Osteocyte (in vitro differentiated cells): ENCODE results near the gene ERICH3. TPM values are rescaled to one million over a fixed set of nuclear protein-coding genes. Genes with fewer than 3 reads are reported as not detected.

Experiments used
- DNase-seq: peaks from one replicate; pipeline ENCODE4 v3.0.0; 2021; ENCODE audit warnings: mixed read lengths; ENCODE audit not compliant: unreplicated experiment; ENCODE audit errors: extremely low spot score
- H3K27ac Mint-ChIP-seq: one replicate; pipeline ENCODE4 v1.8.0; 2021; ENCODE audit warnings: mild to moderate bottlenecking, mixed read lengths; ENCODE audit not compliant: unreplicated experiment
- H3K27me3 Mint-ChIP-seq: one replicate; pipeline ENCODE4 v1.8.0; 2021; ENCODE audit warnings: mixed read lengths; ENCODE audit not compliant: unreplicated experiment
- H3K36me3 Mint-ChIP-seq: one replicate; pipeline ENCODE4 v1.8.0; 2021; ENCODE audit warnings: mixed read lengths; ENCODE audit not compliant: unreplicated experiment
- H3K4me1 Mint-ChIP-seq: one replicate; pipeline ENCODE4 v1.8.0; 2021; ENCODE audit warnings: mixed read lengths; ENCODE audit not compliant: unreplicated experiment
- H3K4me3 Mint-ChIP-seq: one replicate; pipeline ENCODE4 v1.8.0; 2021; ENCODE audit warnings: mild to moderate bottlenecking, moderate library complexity, mixed read lengths; ENCODE audit not compliant: unreplicated experiment
- H3K9me3 Mint-ChIP-seq: one replicate; pipeline ENCODE4 v1.8.0; 2021; ENCODE audit warnings: mixed read lengths; ENCODE audit not compliant: unreplicated experiment
- CTCF ChIP-seq: fragments of 200-600 bp; sonication (generic); IDR thresholded peaks from 2 replicates; pipeline ENCODE4 v1.5.0; 2021; ENCODE audit warnings: antibody characterized with exemption, mild to moderate bottlenecking, moderate library complexity
- total RNA-seq: library from RNA; stranded (reverse); gene quantifications from 2 replicates; pipeline ENCODE4 v1.2.1, GENCODE V29; 2021

The ERICH3 gene
- total RNA-seq, 1 donor from 2014 or later: not detected

- H3K4me1 Mint-ChIP-seq: no peaks in the 10 kb centered on the region
- no peak overlapping the region for H3K4me3 Mint-ChIP-seq
- H3K36me3 Mint-ChIP-seq: no peaks in the 10 kb centered on the region
- no peaks in the 10 kb centered on the region for H3K27me3 Mint-ChIP-seq
- H3K9me3 Mint-ChIP-seq: no peaks in the 10 kb centered on the region
- no peak for TF ChIP-seq CTCF
- no peak overlapping the region for H3K27ac Mint-ChIP-seq
- no peak for DNase-seq
Observed at GRCh38 chr1:74545821-74546220, 127.8 kb downstream of the ERICH3 start.

GRCh38 chr1:74534241-74534640, 139.4 kb downstream of the ERICH3 start:
- TF ChIP-seq CTCF: no peak
- Mint-ChIP-seq H3K27me3 (no peaks in the 10 kb centered on the region), H3K9me3 (no peaks in the 10 kb centered on the region), H3K36me3 (no peaks in the 10 kb centered on the region), H3K4me3 (no peak overlapping the region), H3K4me1 (no peaks in the 10 kb centered on the region), H3K27ac (no peak overlapping the region)
- no peak for DNase-seq

GRCh38 chr1:74531796-74532195, 141.8 kb downstream of the ERICH3 start:
- no peak overlapping the region for H3K4me3 Mint-ChIP-seq
- no peak for DNase-seq
- TF ChIP-seq CTCF: no peak
- no peak overlapping the region for H3K27ac Mint-ChIP-seq
- H3K27me3 Mint-ChIP-seq: no peaks in the 10 kb centered on the region
- no peaks in the 10 kb centered on the region for H3K36me3 Mint-ChIP-seq
- no peaks in the 10 kb centered on the region for H3K9me3 Mint-ChIP-seq
- no peaks in the 10 kb centered on the region for H3K4me1 Mint-ChIP-seq

GRCh38 chr1:74530892-74531291, 142.7 kb downstream of the ERICH3 start:
- H3K27me3 Mint-ChIP-seq: no peaks in the 10 kb centered on the region
- no peaks in the 10 kb centered on the region for H3K36me3 Mint-ChIP-seq
- TF ChIP-seq CTCF: no peak
- no peak for DNase-seq
- H3K9me3 Mint-ChIP-seq: no peaks in the 10 kb centered on the region
- no peaks in the 10 kb centered on the region for H3K4me1 Mint-ChIP-seq
- H3K27ac Mint-ChIP-seq: no peak overlapping the region
- no peak overlapping the region for H3K4me3 Mint-ChIP-seq

GRCh38 chr1:74528123-74528522, 145.5 kb downstream of the ERICH3 start:
- Mint-ChIP-seq H3K27ac (no peak overlapping the region), H3K9me3 (no peaks in the 10 kb centered on the region), H3K36me3 (no peaks in the 10 kb centered on the region), H3K4me3 (no peak overlapping the region), H3K4me1 (no peaks in the 10 kb centered on the region), H3K27me3 (no peaks in the 10 kb centered on the region)
- TF ChIP-seq CTCF: no peak
- DNase-seq: no peak
